Memory B cell (primary cell): ENCODE results near the gene RPS27A.
"Not testable (repeated sequence)": the region's sequence is repeated elsewhere in the genome, so short reads cannot be mapped to it uniquely, and the experiment has no call there.

Experiments used
- ATAC-seq: fragments of 150-1000 bp; cut with Tn5 transposase; 2 replicates; pipeline ENCODE4 v1.10.0; 2021; ENCODE audit warnings: low read depth, mild to moderate bottlenecking, moderate library complexity
- DNase-seq, 2 donors: peaks; one replicate each; pipeline ENCODE4 v3.0.0; 2022; ENCODE audit warnings: low spot score in 2 of 2
- H3K27ac Mint-ChIP-seq: one replicate; pipeline ENCODE4 v1.8.0; 2022; ENCODE audit warnings: mild to moderate bottlenecking, moderate library complexity, mixed read lengths
- H3K27me3 Mint-ChIP-seq: one replicate; pipeline ENCODE4 v1.8.0; 2022; ENCODE audit warnings: mixed read lengths
- H3K36me3 Mint-ChIP-seq: one replicate; pipeline ENCODE4 v1.8.0; 2022; ENCODE audit warnings: mild to moderate bottlenecking, mixed read lengths
- H3K4me1 Mint-ChIP-seq: one replicate; pipeline ENCODE4 v1.8.0; 2022; ENCODE audit warnings: mixed read lengths
- H3K4me3 Mint-ChIP-seq: one replicate; pipeline ENCODE4 v1.8.0; 2022; ENCODE audit warnings: mild to moderate bottlenecking, moderate library complexity, mixed read lengths
- H3K9me3 Mint-ChIP-seq: one replicate; pipeline ENCODE4 v1.8.0; 2022; ENCODE audit warnings: mixed read lengths

Gene RPS27A

GRCh38 chr2:55268288-55268906 lies 35.9 kb downstream of the RPS27A start:
- Mint-ChIP-seq H3K9me3 (no peaks in the 10 kb centered on the region), H3K4me3 (peak overlapping the region; percentile 91), H3K4me1 (peaks cover 13% of the 10 kb centered on the region), H3K27ac (peak overlapping the region; percentile 96), H3K27me3 (no peaks in the 10 kb centered on the region), H3K36me3 (peaks cover 3% of the 10 kb centered on the region)
- ATAC-seq (peak; percentile 2), DNase-seq (no peak)

- no peaks in the 10 kb centered on the region for H3K27me3 Mint-ChIP-seq
- peak within 1 kb of the TSS; percentile 96 for H3K27ac Mint-ChIP-seq
- H3K4me1 Mint-ChIP-seq, result peaks cover 13% of the 10 kb centered on the region
- DNase-seq (peak; percentile 81 to 86), ATAC-seq (peak; percentile 92)
- H3K36me3 Mint-ChIP-seq, result peaks cover 3% of the 10 kb centered on the region
- no peaks in the 10 kb centered on the region for H3K9me3 Mint-ChIP-seq
- peak within 1 kb of the TSS; percentile 91 for H3K4me3 Mint-ChIP-seq
Observed at GRCh38 chr2:55268907-55269644, 36.6 kb downstream of the RPS27A start, which contains the start of gene MTIF2. Gene MTIF2 (minus strand): TSS chr2:55269231. CDS start chr2:55263858, 5,373 bp downstream.

- Mint-ChIP-seq H3K27me3 (peaks cover 2% of the 10 kb centered on the region), H3K9me3 (no peaks in the 10 kb centered on the region), H3K36me3 (no peaks in the 10 kb centered on the region), H3K4me1 (peaks cover 15% of the 10 kb centered on the region), H3K27ac (peak overlapping the region; percentile 96), H3K4me3 (peak overlapping the region; percentile 91)
- ATAC-seq (no peak), DNase-seq (no peak)
Observed at GRCh38 chr2:55269645-55269990, 37.1 kb downstream of the RPS27A start.

GRCh38 chr2:55274346-55274745 lies 41.9 kb downstream of the RPS27A start:
- not testable (repeated sequence) for H3K27me3 Mint-ChIP-seq, ATAC-seq, DNase-seq, H3K4me3 Mint-ChIP-seq, H3K27ac Mint-ChIP-seq, H3K9me3 Mint-ChIP-seq, H3K36me3 Mint-ChIP-seq, H3K4me1 Mint-ChIP-seq

GRCh38 chr2:55277310-55277709 lies 44.8 kb downstream of the RPS27A start:
- Mint-ChIP-seq H3K9me3 (no peaks in the 10 kb centered on the region), H3K27me3 (peaks cover 2% of the 10 kb centered on the region), H3K36me3 (no peaks in the 10 kb centered on the region), H3K4me3 (no peak overlapping the region), H3K27ac (no peak overlapping the region), H3K4me1 (peaks cover 4% of the 10 kb centered on the region)
- no peak for DNase-seq
- ATAC-seq, result no peak

- not testable (repeated sequence) for H3K27me3 Mint-ChIP-seq, H3K9me3 Mint-ChIP-seq, H3K36me3 Mint-ChIP-seq, H3K27ac Mint-ChIP-seq, DNase-seq, ATAC-seq, H3K4me3 Mint-ChIP-seq
- H3K4me1 Mint-ChIP-seq, result peaks cover 14% of the 10 kb centered on the region
Observed at GRCh38 chr2:55279214-55279835, 46.8 kb downstream of the RPS27A start.

GRCh38 chr2:55279859-55280424 lies 47.5 kb downstream of the RPS27A start:
- peaks cover 15% of the 10 kb centered on the region for H3K4me1 Mint-ChIP-seq

GRCh38 chr2:55280851-55281546 lies 48.5 kb downstream of the RPS27A start:
- H3K4me3 Mint-ChIP-seq, result peak overlapping the region; percentile 70
- H3K4me1 Mint-ChIP-seq, result peaks cover 18% of the 10 kb centered on the region
- not testable (repeated sequence) for H3K36me3 Mint-ChIP-seq, DNase-seq, ATAC-seq, H3K9me3 Mint-ChIP-seq, H3K27me3 Mint-ChIP-seq
- H3K27ac Mint-ChIP-seq, result peak overlapping the region; percentile 95

More at GRCh38 chr2:55279859-55280424, 47.5 kb downstream of the RPS27A start:
- H3K27me3 Mint-ChIP-seq, ATAC-seq, H3K9me3 Mint-ChIP-seq, DNase-seq, H3K27ac Mint-ChIP-seq, H3K4me3 Mint-ChIP-seq, H3K36me3 Mint-ChIP-seq: not testable (repeated sequence)

- Mint-ChIP-seq H3K9me3 (no peaks in the 10 kb centered on the region), H3K4me1 (peaks cover 18% of the 10 kb centered on the region)
- peak; percentile 80 to 81 for DNase-seq
Observed at GRCh38 chr2:55282110-55282917, 49.8 kb downstream of the RPS27A start.

GRCh38 chr2:55283083-55283482 lies 50.6 kb downstream of the RPS27A start:
- no peak for ATAC-seq
- no peaks in the 10 kb centered on the region for H3K9me3 Mint-ChIP-seq
- peak overlapping the region; percentile 51 for H3K27ac Mint-ChIP-seq
- no peaks in the 10 kb centered on the region for H3K27me3 Mint-ChIP-seq
- no peaks in the 10 kb centered on the region for H3K36me3 Mint-ChIP-seq
- peaks cover 18% of the 10 kb centered on the region for H3K4me1 Mint-ChIP-seq
- H3K4me3 Mint-ChIP-seq, result peak overlapping the region; percentile 40
- no peak for DNase-seq

More at GRCh38 chr2:55282110-55282917, 49.8 kb downstream of the RPS27A start:
- ATAC-seq, result peak; percentile 98
- H3K27me3 Mint-ChIP-seq, result no peaks in the 10 kb centered on the region
- H3K27ac Mint-ChIP-seq, result peak overlapping the region; percentile 95
- H3K4me3 Mint-ChIP-seq, result peak overlapping the region; percentile 95
- H3K36me3 Mint-ChIP-seq, result no peaks in the 10 kb centered on the region
